ENCODE results near the gene SDK2.

SDK2 gene

GRCh38 chr17:73650617-73651200 is 6.5 kb upstream of the SDK2 start:
- no peak for DNase-seq

- no peak for DNase-seq
Measured at GRCh38 chr17:73650140-73650539, 5.9 kb upstream of the SDK2 start.

DNA sequence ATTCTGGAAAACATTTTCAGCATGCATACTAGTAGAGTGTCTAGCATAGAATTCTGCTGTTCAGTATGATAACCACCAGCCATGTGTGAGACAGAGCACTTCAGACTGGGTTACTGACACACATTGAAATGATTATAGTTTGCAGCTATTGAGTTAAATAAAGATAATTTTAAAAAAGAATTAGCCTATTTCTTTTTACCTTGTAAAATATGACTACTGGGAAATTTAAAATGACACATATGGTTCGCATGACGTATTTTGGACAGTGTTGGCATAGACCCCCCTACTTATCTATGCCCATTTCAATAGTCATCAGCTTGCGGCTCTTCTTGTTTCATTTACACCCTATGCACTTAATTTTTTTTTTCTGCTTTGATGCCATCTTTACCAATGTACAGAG is 4.7 kb upstream of the SDK2 start:
- no peak for DNase-seq

DNA sequence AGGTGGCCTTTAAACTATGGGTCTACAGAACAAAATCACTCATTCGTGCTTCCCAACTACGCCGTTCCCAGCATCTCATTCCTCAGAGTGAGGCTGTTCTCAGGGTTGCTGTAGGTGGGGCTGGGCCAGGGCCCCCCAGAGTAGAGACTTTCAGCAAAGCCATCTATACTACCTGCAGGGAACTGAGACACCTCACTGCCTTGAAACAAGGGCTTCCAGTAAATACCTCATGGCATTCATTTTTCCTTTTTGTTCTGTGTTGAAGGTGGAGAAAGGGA is 4.2 kb upstream of the SDK2 start:
- DNase-seq = no peak

- DNase-seq = no peak
Measured at GRCh38 chr17:73647772-73648542, 3.7 kb upstream of the SDK2 start.

DNA sequence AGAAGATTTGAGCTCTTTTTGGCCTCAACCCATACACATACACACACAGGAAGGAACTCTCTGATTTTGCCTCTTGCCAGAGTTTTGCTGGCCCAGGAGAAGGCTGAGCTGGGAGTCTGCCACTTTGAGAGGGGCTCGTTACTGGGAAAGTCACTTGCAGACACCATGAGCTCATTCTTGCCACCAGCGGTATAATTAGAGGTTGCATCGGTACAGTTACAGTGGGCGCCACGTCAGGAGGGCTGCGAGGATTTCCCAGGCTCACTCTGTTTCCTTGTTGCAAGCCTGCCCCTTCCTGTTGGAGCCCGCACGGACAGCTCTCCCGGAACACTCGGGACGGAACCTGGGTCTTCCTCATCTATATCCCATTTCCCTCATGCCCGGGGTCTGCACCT is 3.1 kb upstream of the SDK2 start:
- DNase-seq = no peak

GRCh38 chr17:73646409-73647300 is 2.4 kb upstream of the SDK2 start:
- DNase-seq = no peak

DNA sequence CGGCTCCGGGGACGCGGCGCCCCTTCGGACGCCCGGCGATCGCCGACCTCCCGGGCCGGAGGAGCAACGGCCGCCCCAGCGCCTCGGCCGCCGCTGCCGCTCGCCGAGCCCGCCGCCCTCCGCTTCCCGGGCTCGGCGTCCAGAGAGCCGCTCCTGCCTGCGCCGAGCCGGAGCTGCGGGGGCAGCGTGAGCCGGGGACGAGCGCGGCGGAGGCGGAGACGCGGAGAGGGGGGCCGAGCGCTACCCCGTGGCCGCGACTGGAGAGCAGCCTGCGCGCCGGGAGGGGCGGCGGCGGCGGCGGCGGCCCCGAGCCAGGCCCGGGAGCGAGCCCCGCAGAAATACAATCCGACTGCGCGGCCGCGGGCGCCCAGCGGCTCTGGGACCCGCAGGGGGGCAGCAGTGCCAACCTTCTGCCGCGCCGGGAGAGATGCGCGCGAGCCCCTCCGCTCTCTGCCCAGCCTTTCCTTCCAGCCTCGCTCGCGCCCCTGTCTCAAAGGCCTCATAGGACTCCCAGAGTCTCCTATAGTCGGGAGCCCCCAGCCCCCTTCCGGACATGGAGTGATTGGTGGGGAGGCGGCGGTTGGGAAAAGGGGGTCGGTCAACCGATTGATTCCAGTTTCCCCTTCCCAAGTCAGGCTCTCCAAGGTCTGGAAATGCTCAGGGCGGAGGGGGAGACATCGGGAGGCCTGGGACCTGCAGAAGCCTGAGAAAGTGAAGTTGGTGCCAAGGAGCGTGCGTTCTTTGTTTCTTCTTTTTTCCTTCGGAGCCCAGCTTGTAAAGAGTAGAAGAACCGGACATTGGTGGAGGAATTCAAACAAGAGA is 1.0 kb upstream of the SDK2 start:
- peak in 1 of 2 donors; percentile 20 for DNase-seq

DNA sequence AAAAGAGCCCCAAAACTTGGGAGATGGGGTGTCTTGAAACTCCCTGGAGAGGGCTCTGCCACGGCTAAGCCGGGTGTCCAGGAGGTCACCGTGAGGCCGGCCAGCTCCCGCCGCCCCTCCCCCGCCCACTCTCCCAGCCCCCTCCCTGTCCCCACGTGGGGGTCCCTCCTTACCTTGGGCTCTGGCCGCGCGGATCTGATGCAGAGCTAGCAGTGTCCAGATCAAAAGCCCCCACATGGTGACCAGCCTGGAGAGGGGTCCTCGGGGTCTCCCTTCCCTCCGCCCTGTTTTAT is 447 bp downstream of the SDK2 start:
- DNase-seq = no peak

DNA sequence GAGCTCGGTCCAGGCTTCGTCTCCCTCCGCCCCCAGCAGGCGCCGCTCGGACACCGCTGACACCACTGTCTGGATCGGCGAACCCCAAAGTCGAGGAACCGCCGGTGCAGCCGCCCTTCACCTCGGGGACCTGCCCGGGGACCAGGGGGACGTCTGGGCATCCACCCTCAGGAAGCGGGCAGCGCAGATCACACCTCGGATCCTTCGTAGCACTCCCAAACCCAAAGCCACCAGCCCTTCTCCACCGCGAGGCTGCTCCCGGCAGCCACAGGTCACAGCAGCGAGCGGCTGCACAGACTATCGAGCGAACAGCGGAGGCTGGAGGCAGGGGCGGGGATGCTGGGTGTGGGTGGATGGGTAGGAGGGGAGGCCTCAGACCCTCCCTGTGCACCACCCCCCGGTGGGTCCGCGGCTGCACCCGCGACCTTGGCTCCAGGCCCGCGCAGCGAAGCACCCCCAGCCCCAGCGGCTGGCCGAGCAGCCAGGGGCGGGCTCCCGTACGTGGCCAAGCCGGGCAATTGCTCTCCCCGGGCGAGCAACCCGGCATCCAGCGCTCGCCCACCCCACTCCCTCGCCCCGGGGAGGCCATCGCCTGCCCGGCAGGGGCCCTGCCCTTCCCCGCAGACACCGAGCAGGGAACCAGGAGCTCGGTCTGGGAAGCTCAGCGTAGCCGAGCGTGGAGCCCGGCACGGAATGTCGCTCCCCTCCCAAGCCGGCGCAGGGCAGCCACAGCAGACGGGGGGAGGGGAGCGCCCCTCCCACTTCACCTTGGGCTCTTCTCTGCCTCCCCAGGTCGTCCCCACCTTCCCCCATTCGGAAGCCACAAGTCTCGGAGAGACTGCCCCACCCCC is 1.0 kb downstream of the SDK2 start:
- DNase-seq = no peak

DNA sequence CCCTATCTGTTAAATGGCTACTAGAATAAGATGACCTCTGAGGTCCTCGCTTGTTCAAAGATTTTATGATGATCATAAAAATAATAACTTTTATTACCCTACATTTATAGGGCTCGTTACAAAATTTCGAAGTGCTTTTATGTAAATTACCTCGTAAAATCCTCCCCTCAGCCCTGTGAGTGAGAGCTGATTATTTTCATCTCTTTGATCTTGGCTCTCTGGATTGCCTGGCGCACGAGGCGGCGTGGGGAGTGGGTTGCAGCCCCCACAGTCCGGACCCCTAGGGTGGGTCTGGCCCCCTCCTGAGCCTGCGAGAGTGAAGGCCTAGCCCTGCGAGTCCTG is 1.6 kb downstream of the SDK2 start:
- no peak for DNase-seq

- DNase-seq = no peak
Measured at GRCh38 chr17:73641826-73642600, 2.2 kb downstream of the SDK2 start.

GRCh38 chr17:73640691-73641090 is 3.6 kb downstream of the SDK2 start:
- DNase-seq = no peak

- no peak for DNase-seq
Measured at GRCh38 chr17:73639932-73640331, 4.3 kb downstream of the SDK2 start.

DNA sequence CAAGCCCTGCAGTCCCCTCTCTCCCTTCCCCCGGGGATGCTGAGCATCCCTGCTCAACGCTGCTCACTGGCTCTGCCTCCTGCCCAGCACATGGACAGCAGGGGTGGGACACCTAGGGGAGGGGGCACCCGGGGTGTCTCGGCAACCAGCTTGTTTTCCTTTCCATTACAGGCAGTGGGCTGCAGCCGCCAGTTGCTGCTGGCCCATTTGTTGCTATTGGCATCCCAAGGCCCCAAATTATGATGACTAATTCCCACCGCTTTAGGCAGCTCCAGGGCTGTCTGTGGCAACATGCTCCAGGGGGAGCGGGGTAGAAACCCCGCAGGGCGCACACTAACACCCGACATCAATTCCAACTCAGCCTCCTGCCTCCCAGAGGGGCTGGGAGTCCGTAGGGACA is 4.9 kb downstream of the SDK2 start:
- no peak for DNase-seq

DNA sequence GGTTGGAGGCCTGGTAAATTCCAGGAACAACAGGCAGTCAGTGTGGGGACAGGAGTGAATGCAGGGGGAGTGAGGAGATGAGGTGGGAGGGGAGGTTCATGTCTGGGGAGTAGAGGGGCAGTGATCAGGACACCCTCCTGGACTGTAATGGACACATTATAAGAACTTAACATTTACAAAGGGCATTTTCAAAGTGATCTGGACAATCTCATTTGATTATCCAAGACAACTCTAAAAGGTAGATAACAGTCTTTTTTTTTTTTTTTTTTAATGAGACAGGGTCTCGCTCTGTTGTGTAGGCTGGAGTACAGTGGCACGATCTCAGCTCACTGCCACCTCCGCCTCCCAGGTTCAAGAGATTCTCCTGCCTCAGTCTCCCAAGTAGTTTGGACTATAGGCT is 5.7 kb downstream of the SDK2 start:
- no peak for DNase-seq

DNA sequence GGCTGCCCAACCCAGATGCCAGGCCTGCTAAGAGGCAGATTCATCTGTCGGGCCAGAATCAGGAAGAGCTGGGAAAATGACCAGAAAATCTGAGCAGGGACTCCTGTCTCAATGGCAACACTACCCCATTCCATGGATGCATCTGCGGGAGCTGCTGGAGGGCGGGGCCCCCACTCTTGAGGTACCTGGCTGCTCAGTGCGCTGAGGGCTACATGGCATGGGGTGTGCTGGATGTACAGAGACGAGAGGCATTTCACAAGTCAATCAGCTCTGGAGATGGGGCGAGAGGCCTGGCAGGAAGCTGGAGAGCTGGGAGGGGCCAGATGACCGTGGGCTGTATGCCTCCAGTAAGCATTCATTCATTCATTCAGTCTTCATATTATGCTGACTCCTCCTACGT is 6.4 kb downstream of the SDK2 start:
- no peak for DNase-seq

DNA sequence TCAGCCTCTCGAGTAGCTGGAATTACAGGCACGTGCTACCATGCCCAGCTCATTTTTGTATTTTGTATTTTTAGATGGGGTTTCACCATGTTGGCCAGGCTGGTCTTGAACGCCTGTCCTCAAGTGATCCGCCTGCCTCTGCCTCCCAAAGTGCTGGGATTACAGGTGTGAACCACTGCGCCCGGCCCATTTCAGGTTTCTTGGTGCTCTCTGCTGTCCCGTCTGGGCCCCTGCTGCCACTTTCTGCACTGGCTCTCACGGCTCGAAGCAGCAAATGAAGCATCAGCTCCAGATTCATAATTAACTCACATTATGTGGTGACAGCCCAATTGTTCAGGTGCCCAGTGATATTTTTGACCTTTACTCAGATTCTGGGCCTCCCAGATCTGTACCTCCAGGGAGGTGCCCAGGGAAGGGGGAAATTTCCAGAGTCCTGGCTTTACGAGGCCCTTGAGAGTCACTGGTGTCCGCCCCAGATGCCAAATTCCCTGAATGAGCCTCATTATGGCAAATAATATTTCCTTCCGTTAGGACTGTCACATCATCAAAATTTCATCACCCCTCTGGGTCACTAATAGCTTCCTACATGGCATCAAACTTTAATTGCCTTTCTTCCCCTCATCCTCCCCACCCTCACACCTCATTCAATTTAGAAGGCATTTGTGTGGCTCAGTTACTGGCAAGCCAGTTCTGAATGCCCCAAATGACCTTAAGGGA is 9.0 kb downstream of the SDK2 start:
- DNase-seq = no peak

DNA sequence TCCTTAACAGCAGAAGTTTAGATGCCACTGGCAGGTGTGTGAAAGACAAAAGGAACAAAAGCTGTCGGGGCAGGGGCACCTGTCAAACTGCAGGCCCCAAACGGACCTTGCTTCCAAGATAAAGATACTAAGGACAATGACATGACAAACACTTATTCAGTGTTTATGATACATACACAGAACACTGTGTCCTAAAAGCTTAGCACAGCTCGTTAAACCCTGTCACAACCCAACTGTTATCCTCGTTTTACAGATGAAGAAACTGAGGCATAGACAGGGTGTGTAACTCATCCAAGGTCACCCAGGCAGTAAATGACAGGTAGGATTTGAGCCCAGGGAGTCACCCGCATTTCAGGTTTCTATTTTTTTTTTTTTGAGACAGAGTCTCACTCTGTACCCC is 9.6 kb downstream of the SDK2 start:
- DNase-seq = no peak

- no peak for DNase-seq
Measured at GRCh38 chr17:73633736-73634135, 10.5 kb downstream of the SDK2 start.

DNA sequence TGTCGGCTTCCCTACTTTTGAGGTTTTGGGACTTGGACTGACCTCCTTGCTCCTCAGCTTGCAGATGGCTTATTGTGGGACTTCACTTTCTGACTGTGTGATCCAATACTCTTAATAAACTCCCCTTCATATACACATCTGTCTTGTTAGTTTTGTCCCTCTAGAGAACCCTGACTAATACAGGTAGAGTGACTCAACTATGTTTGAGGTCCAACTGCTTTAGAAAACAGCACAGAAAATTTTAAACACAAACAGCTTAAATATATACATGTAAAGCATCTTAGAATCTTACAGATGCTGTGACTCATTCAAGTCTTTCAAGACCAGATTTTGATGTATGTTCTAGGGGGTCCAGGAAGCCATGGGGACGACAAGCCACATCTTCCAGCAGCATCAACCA is 11.7 kb downstream of the SDK2 start:
- no peak for DNase-seq
